Measurements from ENCODE around the gene GPR31.
"Not testable (repeated sequence)": the region's sequence is repeated elsewhere in the genome, so short reads cannot be mapped to it uniquely, and the experiment has no call there.

DNA sequence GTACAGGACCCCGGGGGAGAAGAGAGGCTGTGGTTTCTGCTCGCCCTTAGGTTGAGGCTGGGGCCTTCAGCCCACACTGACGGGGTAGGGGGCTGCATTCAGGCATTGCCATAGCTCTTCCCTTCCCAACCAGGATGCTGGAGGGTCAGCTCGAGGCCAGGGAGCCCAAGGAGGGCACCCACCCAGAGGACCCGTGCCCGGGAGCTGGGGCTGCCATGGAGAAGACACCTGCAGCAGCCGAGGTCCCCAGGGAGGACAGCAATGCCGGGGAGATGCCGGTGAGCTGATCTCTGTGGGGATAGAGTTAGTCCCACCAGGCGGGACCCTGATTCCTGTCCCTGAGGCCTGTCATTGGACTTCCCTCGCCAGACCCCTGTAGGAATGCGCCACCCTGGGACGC lies 14.2 kb upstream of the GPR31 start:
- TF ChIP-seq POLR2A, CHD1 (IDR thresholded peaks at IDR 0.05; ENCODE audit: low read depth, low read length): not testable (repeated sequence)
